ENCODE measurements around the gene BMP6. TPM values are rescaled to one million over a fixed set of nuclear protein-coding genes. Genes with fewer than 3 reads are reported as not detected.

BMP6 gene
- total and polyA plus RNA-seq, 10 of the 15 experiments (the other 5 are each of a cell fraction or from before 2014, with no cell fraction given) = 0.02 to 0.15 (median 0.05) TPM; not detected in 5

- Histone ChIP-seq H3K9me3 (replicated peaks; ENCODE audit: control insufficient read depth, insufficient read depth, low read length) (no peaks in the 10 kb centered on the region), H3K27me3 (replicated peaks in 1 of 2; ENCODE audit: control insufficient read depth in 2 of 2, insufficient read depth in 2 of 2, low read length in 1 of 2) (peaks cover 5 to 17% of the 10 kb centered on the region in 2 experiments), H2AFZ (ENCODE audit: control insufficient read depth, low read depth, low read length) (no peak overlapping the region), H3K36me3 (ENCODE audit: control insufficient read depth in 2 of 2, insufficient read depth in 2 of 2, low read length in 1 of 2) (no peaks in the 10 kb centered on the region), H3K27ac (ENCODE audit: control insufficient read depth, insufficient read depth) (no peak overlapping the region), H3K4me3 (no peak overlapping the region), H3K79me2 (ENCODE audit: control insufficient read depth, insufficient read depth, low read length) (no peaks in the 10 kb centered on the region), H4K20me1 (ENCODE audit: control insufficient read depth, insufficient read depth) (no peaks in the 10 kb centered on the region), H3K4me1 (ENCODE audit: control insufficient read depth, insufficient read depth, low read length) (peaks cover 3% of the 10 kb centered on the region; the same call in 1 of the 2 replicates), H3K9ac (ENCODE audit: control insufficient read depth, insufficient read depth, low read length) (no peak overlapping the region), H3K4me2 (ENCODE audit: control insufficient read depth, insufficient read depth) (no peak overlapping the region)
- ChIA-PET CTCF (interaction anchor here (0.6 to 1.8 kb wide), 5 partner anchors 9 to 988 kb away, joined by 3 to 5 read pairs (median 4); no protein-coding TSS in a partner anchor), POLR2A (interaction anchor here (0.6 kb wide), 1 partner anchor 397 kb away, joined by 4 read pairs; no protein-coding TSS in a partner anchor), RAD21 (ENCODE audit: unreplicated experiment) (interaction anchor here (0.8 to 1.1 kb wide), 2 partner anchors 9 to 10 kb away, joined by 3 to 4 read pairs; no protein-coding TSS in a partner anchor), SMC1A (ENCODE audit: uncharacterized antibody, unreplicated experiment) (no interaction called here)
- FAIRE-seq (no peak), DNase-seq (ENCODE audit: low read depth, low spot score) (no peak), ATAC-seq (no peak)
- in situ Hi-C loops (cut with MboI) (no loop called here), intact Hi-C loops (cut with micrococcal nuclease; ENCODE audit: unreplicated experiment) (no loop called here)
- TF ChIP-seq SMARCA5 (IDR thresholded peaks at IDR 0.05) (no peak), ZNF274 (IDR thresholded peaks at IDR 0.05; ENCODE audit: insufficient read depth, insufficient read length) (no peak)
- BruUV-seq (replicated peaks) = no TSS peak
These were observed 6.3 kb downstream of the BMP6 start for GRCh38 chr6:7732228-7732627.

- Histone ChIP-seq H3K9me3 (replicated peaks; ENCODE audit: control insufficient read depth, insufficient read depth, low read length) (no peaks in the 10 kb centered on the region), H3K4me1 (ENCODE audit: control insufficient read depth, insufficient read depth, low read length) (no peaks in the 10 kb centered on the region), H4K20me1 (ENCODE audit: control insufficient read depth, insufficient read depth) (no peaks in the 10 kb centered on the region), H3K4me2 (ENCODE audit: control insufficient read depth, insufficient read depth) (no peak overlapping the region), H3K27ac (ENCODE audit: control insufficient read depth, insufficient read depth) (no peak overlapping the region), H3K36me3 (ENCODE audit: control insufficient read depth in 2 of 2, insufficient read depth in 2 of 2, low read length in 1 of 2) (no peaks in the 10 kb centered on the region), H2AFZ (ENCODE audit: control insufficient read depth, low read depth, low read length) (no peak overlapping the region), H3K9ac (ENCODE audit: control insufficient read depth, insufficient read depth, low read length) (no peak overlapping the region), H3K4me3 (no peak overlapping the region), H3K79me2 (ENCODE audit: control insufficient read depth, insufficient read depth, low read length) (no peaks in the 10 kb centered on the region), H3K27me3 (replicated peaks in 1 of 2; ENCODE audit: control insufficient read depth in 2 of 2, insufficient read depth in 2 of 2, low read length in 1 of 2) (peaks cover 0 to 12% of the 10 kb centered on the region in 2 experiments; a peak in 2 of 4 replicates)
- ChIA-PET CTCF (interaction anchor here (0.9 kb wide), 1 partner anchor 12 kb away, joined by 3 read pairs; no protein-coding TSS in a partner anchor), RAD21 (ENCODE audit: unreplicated experiment) (no interaction called here), POLR2A (no interaction called here), SMC1A (ENCODE audit: uncharacterized antibody, unreplicated experiment) (no interaction called here)
- BruUV-seq (replicated peaks) = no TSS peak
- intact Hi-C loops (cut with micrococcal nuclease; ENCODE audit: unreplicated experiment) = no loop called here
- FAIRE-seq (no peak), DNase-seq (ENCODE audit: low read depth, low spot score) (no peak), ATAC-seq (no peak)
- 63% methylated on average over 18 of the region's 18 CpGs for whole genome bisulfite sequencing (ENCODE audit: insufficient coverage, insufficient replicate concordance, low lambda C conversion rate, missing lambda C conversion rate)
- in situ Hi-C loops (cut with MboI) = no loop called here
- TF ChIP-seq FOXM1 (IDR thresholded peaks at IDR 0.05; ENCODE audit: low read depth, low read length) (no peak), NFYA (IDR thresholded peaks at IDR 0.05; ENCODE audit: borderline replicate concordance, low read depth, low read length) (no peak), PML (IDR thresholded peaks at IDR 0.05; ENCODE audit: low read length) (no peak), MAX (IDR thresholded peaks at IDR 0.05; ENCODE audit: low read depth, low read length) (no peak), BCL3 (IDR thresholded peaks at IDR 0.05; ENCODE audit: borderline replicate concordance, insufficient read depth, low read depth, low read length, poor library complexity, severe bottlenecking) (no peak), ZBTB4 (CRISPR knock-in tag; IDR thresholded peaks at IDR 0.05) (no peak), CREB1 (IDR thresholded peaks at IDR 0.05; ENCODE audit: low read depth) (no peak), POLR2AphosphoS2 (IDR thresholded peaks at IDR 0.05; ENCODE audit: low read depth, low read length) (no peak)
These were observed 8.9 kb downstream of the BMP6 start for GRCh38 chr6:7734707-7735383.
